ENCODE data around the gene CTTN.

Gene CTTN

DNA sequence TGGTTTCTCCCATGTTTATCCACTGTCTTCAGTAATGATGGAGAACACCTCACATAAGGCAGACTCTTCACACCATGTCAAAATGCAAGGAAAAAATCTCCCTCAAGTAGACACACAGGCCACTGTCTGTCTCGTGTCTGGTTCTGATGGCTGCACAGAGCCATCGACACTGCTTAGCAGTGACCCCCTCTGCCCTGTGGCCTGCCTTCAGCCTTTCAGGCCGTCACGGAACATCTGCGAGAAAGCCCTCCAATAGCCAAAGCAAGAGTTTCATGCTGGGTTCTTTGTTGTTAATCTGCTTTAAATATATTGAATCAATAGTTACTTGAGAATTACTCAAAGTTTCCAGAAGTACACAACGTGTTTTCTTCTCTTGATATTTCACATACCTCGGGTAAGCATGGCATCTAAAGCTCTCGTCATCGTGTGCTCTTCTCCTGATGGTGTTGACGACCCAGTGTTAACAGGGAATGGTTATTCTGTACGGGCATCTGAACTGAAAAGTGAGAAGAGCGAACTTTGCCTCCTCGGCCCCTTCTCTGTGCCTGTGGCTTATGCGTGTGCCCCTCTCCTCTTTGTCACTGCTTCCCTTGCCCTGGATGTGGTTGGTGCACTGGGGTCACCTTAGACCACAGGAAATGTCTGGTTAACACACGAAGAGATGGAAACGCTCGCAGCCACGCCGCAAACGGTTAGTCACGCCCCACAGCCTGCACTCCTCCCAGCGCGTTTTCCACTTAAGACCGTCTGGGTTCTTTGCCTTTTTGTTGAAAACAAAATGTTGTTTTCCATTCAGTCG is 33.4 kb upstream of the CTTN start:
- Histone ChIP-seq H3K79me2 (ENCODE audit: insufficient read depth, low read length) (no peaks in the 10 kb centered on the region), H4K20me1 (ENCODE audit: insufficient read depth, low read length, poor library complexity, severe bottlenecking) (no peaks in the 10 kb centered on the region), H3K4me1 (ENCODE audit: insufficient read depth, low read length, poor library complexity, severe bottlenecking) (peaks cover 53% of the 10 kb centered on the region), H3K9me2 (replicated peaks; ENCODE audit: low read depth, low read length) (no peaks in the 10 kb centered on the region), H3K4me2 (ENCODE audit: low read depth, low read length, poor library complexity, severe bottlenecking) (peak overlapping the region; percentile 95), H3K36me3 (ENCODE audit: insufficient read depth, low read length) (peaks cover 29% of the 10 kb centered on the region; the same call in 1 of the 2 replicates), H3K9ac (ENCODE audit: low read depth, low read length, poor library complexity, severe bottlenecking) (peak overlapping the region; percentile 66), H3K9me3 (ENCODE audit: insufficient read depth, low read depth, low read length) (no peaks in the 10 kb centered on the region), H3K27me3 (ENCODE audit: insufficient read depth, low read length, poor library complexity, severe bottlenecking) (no peaks in the 10 kb centered on the region), H3K4me3 (ENCODE audit: low read length, poor library complexity, severe bottlenecking) (peak overlapping the region; percentile 71), H2AFZ (ENCODE audit: low read length) (peak overlapping the region; percentile 21; the same call in 1 of the 2 replicates), H3F3A (ENCODE audit: low read depth) (peaks cover 7% of the 10 kb centered on the region; the same call in 1 of the 2 replicates)
- TF ChIP-seq, protein P1, sequence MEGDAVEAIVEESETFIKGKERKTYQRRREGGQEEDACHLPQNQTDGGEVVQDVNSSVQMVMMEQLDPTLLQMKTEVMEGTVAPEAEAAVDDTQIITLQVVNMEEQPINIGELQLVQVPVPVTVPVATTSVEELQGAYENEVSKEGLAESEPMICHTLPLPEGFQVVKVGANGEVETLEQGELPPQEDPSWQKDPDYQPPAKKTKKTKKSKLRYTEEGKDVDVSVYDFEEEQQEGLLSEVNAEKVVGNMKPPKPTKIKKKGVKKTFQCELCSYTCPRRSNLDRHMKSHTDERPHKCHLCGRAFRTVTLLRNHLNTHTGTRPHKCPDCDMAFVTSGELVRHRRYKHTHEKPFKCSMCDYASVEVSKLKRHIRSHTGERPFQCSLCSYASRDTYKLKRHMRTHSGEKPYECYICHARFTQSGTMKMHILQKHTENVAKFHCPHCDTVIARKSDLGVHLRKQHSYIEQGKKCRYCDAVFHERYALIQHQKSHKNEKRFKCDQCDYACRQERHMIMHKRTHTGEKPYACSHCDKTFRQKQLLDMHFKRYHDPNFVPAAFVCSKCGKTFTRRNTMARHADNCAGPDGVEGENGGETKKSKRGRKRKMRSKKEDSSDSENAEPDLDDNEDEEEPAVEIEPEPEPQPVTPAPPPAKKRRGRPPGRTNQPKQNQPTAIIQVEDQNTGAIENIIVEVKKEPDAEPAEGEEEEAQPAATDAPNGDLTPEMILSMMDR (conservative IDR thresholded peaks at IDR 0.05; ENCODE audit: low read length), result no peak
- peak; percentile 50; the same call in 1 of the 2 replicates for TF ChIP-seq EZH2phosphoT487 (IDR thresholded peaks at IDR 0.05; ENCODE audit: borderline replicate concordance)

DNA sequence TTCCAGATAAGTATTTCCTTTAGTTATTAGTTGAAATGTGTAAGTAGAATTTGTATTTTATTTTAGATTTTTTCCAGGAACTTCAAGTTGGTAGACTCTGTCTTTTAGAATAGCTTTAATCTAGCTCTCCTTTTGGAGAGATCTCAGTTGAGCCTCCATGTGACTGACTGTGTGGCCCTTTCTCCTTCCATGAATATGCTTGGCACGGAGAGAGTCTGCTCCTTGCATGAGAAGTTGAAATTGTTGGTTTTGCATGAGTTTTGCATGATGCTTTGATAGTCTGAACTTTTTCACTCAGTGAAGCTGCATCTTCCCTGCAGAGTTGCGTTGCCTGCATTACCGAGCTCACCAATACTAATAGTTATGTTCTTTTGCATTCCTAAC is 32.8 kb upstream of the CTTN start:
- Histone ChIP-seq H3K9me2 (replicated peaks; ENCODE audit: low read depth, low read length) (no peaks in the 10 kb centered on the region), H3K36me3 (ENCODE audit: insufficient read depth, low read length) (peaks cover 28% of the 10 kb centered on the region; the same call in 1 of the 2 replicates), H3K4me2 (ENCODE audit: low read depth, low read length, poor library complexity, severe bottlenecking) (peak overlapping the region; percentile 95), H3K9ac (ENCODE audit: low read depth, low read length, poor library complexity, severe bottlenecking) (peak overlapping the region; percentile 62), H3K79me2 (ENCODE audit: insufficient read depth, low read length) (no peaks in the 10 kb centered on the region), H3K27me3 (ENCODE audit: insufficient read depth, low read length, poor library complexity, severe bottlenecking) (no peaks in the 10 kb centered on the region), H4K20me1 (ENCODE audit: insufficient read depth, low read length, poor library complexity, severe bottlenecking) (no peaks in the 10 kb centered on the region), H2AFZ (ENCODE audit: low read length) (peak overlapping the region; percentile 21; the same call in 1 of the 2 replicates), H3K9me3 (ENCODE audit: insufficient read depth, low read depth, low read length) (no peaks in the 10 kb centered on the region), H3F3A (ENCODE audit: low read depth) (peaks cover 7% of the 10 kb centered on the region; the same call in 1 of the 2 replicates), H3K4me3 (ENCODE audit: low read length, poor library complexity, severe bottlenecking) (peak overlapping the region; percentile 71), H3K4me1 (ENCODE audit: insufficient read depth, low read length, poor library complexity, severe bottlenecking) (peaks cover 53% of the 10 kb centered on the region)
- TF ChIP-seq, protein P1 (conservative IDR thresholded peaks at IDR 0.05; ENCODE audit: low read length), result no peak
- TF ChIP-seq EZH2phosphoT487 (IDR thresholded peaks at IDR 0.05; ENCODE audit: borderline replicate concordance), result no peak

DNA sequence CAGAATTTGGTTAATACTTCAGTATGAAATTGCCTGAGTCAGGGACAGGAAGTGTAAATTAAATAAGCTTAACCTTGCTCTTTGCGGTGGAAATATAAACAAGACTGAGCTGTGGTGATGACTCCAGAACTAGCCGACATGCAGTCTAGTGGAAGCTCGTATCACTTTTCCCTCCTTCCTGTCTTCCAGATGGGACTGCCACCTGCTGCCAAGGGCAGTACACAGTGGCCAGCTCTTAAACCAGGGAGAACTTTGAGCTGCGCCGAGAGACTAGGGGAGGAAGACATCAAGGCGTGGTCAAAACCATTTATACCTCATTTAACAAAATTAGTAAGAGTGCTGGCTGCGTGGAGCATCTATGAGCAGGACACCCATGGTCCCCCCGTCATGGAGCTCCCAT is 31.3 kb upstream of the CTTN start:
- no peaks in the 10 kb centered on the region for H3K9me2 ChIP-seq (replicated peaks; ENCODE audit: low read depth, low read length)
- no peak overlapping the region for H3K9ac ChIP-seq (ENCODE audit: low read depth, low read length, poor library complexity, severe bottlenecking)
- H4K20me1 ChIP-seq (ENCODE audit: insufficient read depth, low read length, poor library complexity, severe bottlenecking), result no peaks in the 10 kb centered on the region
- TF ChIP-seq, protein P1 (conservative IDR thresholded peaks at IDR 0.05; ENCODE audit: low read length), result no peak
- TF ChIP-seq EZH2phosphoT487 (IDR thresholded peaks at IDR 0.05; ENCODE audit: borderline replicate concordance), result no peak
- peaks cover 53% of the 10 kb centered on the region for H3K4me1 ChIP-seq (ENCODE audit: insufficient read depth, low read length, poor library complexity, severe bottlenecking)
- no peaks in the 10 kb centered on the region for H3K9me3 ChIP-seq (ENCODE audit: insufficient read depth, low read depth, low read length)
- H3K4me3 ChIP-seq (ENCODE audit: low read length, poor library complexity, severe bottlenecking), result no peak overlapping the region
- peaks cover 20% of the 10 kb centered on the region; the same call in 1 of the 2 replicates for H3K36me3 ChIP-seq (ENCODE audit: insufficient read depth, low read length)
- no peaks in the 10 kb centered on the region for H3K27me3 ChIP-seq (ENCODE audit: insufficient read depth, low read length, poor library complexity, severe bottlenecking)
- H2AFZ ChIP-seq (ENCODE audit: low read length), result no peak overlapping the region
- H3K4me2 ChIP-seq (ENCODE audit: low read depth, low read length, poor library complexity, severe bottlenecking), result peak overlapping the region; percentile 95
- peaks cover 7% of the 10 kb centered on the region; the same call in 1 of the 2 replicates for H3F3A ChIP-seq (ENCODE audit: low read depth)
- H3K79me2 ChIP-seq (ENCODE audit: insufficient read depth, low read length), result peaks cover 6% of the 10 kb centered on the region; the same call in 1 of the 2 replicates
